Fibroblast of lung (primary cell): ENCODE measurements around the gene BCL6B. TPM values are rescaled to one million over a fixed set of nuclear protein-coding genes. Genes with fewer than 3 reads are reported as not detected.
"Not testable (repeated sequence)": the region's sequence is repeated elsewhere in the genome, so short reads cannot be mapped to it uniquely, and the experiment has no call there.

Experiments used
- DNase-seq, 2 donors: peaks; one replicate each; pipeline versions ENCODE4 v3.0.0 to v3.0.0-alpha.2; 2010; ENCODE audit warnings: low read depth in 2 of 2
- H2AFZ ChIP-seq: 2 replicates; pipeline ENCODE4 v1.5.1; 2012; ENCODE audit warnings: low read length, control low read depth, inconsistent platforms
- H3K27ac ChIP-seq: 2 replicates; pipeline ENCODE4 v1.5.1; 2011; ENCODE audit warnings: low read length, control low read depth; ENCODE audit not compliant: insufficient read depth
- H3K27me3 ChIP-seq: 2 replicates; pipeline ENCODE4 v1.5.1; 2011; ENCODE audit warnings: mild to moderate bottlenecking, low read length; ENCODE audit not compliant: control insufficient read depth, insufficient read depth
- H3K36me3 ChIP-seq: 2 replicates; pipeline ENCODE4 v1.5.1; 2011; ENCODE audit warnings: low read length; ENCODE audit not compliant: control insufficient read depth, insufficient read depth
- H3K4me1 ChIP-seq: 2 replicates; pipeline ENCODE4 v1.5.1; 2011; ENCODE audit warnings: low read length; ENCODE audit not compliant: control insufficient read depth, insufficient read depth; ENCODE audit errors: extremely low read depth
- H3K4me2 ChIP-seq: 2 replicates; pipeline ENCODE4 v1.5.1; 2011; ENCODE audit warnings: low read length, control low read depth; ENCODE audit not compliant: insufficient read depth; ENCODE audit errors: extremely low read depth
- H3K4me3 ChIP-seq, 4 experiments: fragments of 200-600 bp in 1 of 4; sonication (generic) in 1 of 4; replicated peaks in 1 of 4; 2 replicates each; pipeline ENCODE4 v1.5.1; 2011 to 2016; ENCODE audit warnings: low read length in 4 of 4, low read depth in 3 of 4, mild to moderate bottlenecking in 3 of 4, control low read depth in 2 of 4, inconsistent platforms in 1 of 4, mixed read lengths in 1 of 4; ENCODE audit not compliant: insufficient read depth in 1 of 4; ENCODE audit errors: control extremely low read depth in 1 of 4
- H3K79me2 ChIP-seq: 2 replicates; pipeline ENCODE4 v1.5.1; 2012; ENCODE audit warnings: mild to moderate bottlenecking, low read length, inconsistent platforms; ENCODE audit not compliant: control insufficient read depth, insufficient read depth
- H3K9ac ChIP-seq: 2 replicates; pipeline ENCODE4 v1.5.1; 2011; ENCODE audit warnings: mild to moderate bottlenecking, low read length, control low read depth; ENCODE audit not compliant: insufficient read depth
- H3K9me3 ChIP-seq: 2 replicates; pipeline ENCODE4 v1.5.1; 2012; ENCODE audit warnings: low read depth, low read length; ENCODE audit not compliant: control insufficient read depth, insufficient read depth
- H4K20me1 ChIP-seq: 2 replicates; pipeline ENCODE4 v1.5.1; 2011; ENCODE audit warnings: low read length; ENCODE audit not compliant: control insufficient read depth, insufficient read depth; ENCODE audit errors: extremely low read depth
- EZH2 ChIP-seq: IDR thresholded peaks from 2 replicates; pipeline ENCODE4 v1.5.1; 2012; ENCODE audit warnings: low read length, control low read depth, mild to moderate bottlenecking; ENCODE audit errors: missing control alignments
- polyA plus RNA-seq, 2 donors: library from polyadenylated mRNA; depleted of rRNA in 1 of 2; stranded (reverse) in 1 of 2; unstranded in 1 of 2; fragments of >200 nt; gene quantifications; 2 replicates each; pipeline ENCODE4 v1.2.1, GENCODE V29; 2011 to 2012; ENCODE audit warnings: missing spikeins in 1 of 2
- total RNA-seq: library from RNA; depleted of rRNA; stranded (reverse); fragments of >200 nt; gene quantifications from 2 replicates; pipeline ENCODE4 v1.2.1, GENCODE V29; 2014
- TF ChIP-seq, protein P1 (sequence below), 2 donors: IDR thresholded peaks in 1 of 2; conservative IDR thresholded peaks in 1 of 2; 1 replicate in 1 of 2; 2 replicates in 1 of 2; pipeline ENCODE4 v1.5.1; 2011 to 2012; ENCODE audit warnings: low read length in 2 of 2, control low read depth in 1 of 2, inconsistent platforms in 1 of 2, low read depth in 1 of 2, mild to moderate bottlenecking in 1 of 2

The BCL6B gene
- total and polyA plus RNA-seq, 2 donors (not counting 1 experiment from before 2014, with no cell fraction given): 0.02 to 0.50 TPM

GRCh38 chr17:7046127-7046724, 23.4 kb downstream of the BCL6B start:
- Histone ChIP-seq H3K9ac (no peak overlapping the region), H3K79me2 (no peaks in the 10 kb centered on the region), H3K27me3 (peaks cover 18% of the 10 kb centered on the region), H3K27ac (no peak overlapping the region), H3K4me1 (peaks cover 3% of the 10 kb centered on the region), H3K4me2 (peak overlapping the region; percentile 0), H4K20me1 (no peaks in the 10 kb centered on the region), H3K36me3 (no peaks in the 10 kb centered on the region), H3K9me3 (no peaks in the 10 kb centered on the region), H2AFZ (peak overlapping the region; percentile 22), H3K4me3 (no peak overlapping the region)
- no peak for DNase-seq
- TF ChIP-seq EZH2: no peak
- TF ChIP-seq, protein P1, sequence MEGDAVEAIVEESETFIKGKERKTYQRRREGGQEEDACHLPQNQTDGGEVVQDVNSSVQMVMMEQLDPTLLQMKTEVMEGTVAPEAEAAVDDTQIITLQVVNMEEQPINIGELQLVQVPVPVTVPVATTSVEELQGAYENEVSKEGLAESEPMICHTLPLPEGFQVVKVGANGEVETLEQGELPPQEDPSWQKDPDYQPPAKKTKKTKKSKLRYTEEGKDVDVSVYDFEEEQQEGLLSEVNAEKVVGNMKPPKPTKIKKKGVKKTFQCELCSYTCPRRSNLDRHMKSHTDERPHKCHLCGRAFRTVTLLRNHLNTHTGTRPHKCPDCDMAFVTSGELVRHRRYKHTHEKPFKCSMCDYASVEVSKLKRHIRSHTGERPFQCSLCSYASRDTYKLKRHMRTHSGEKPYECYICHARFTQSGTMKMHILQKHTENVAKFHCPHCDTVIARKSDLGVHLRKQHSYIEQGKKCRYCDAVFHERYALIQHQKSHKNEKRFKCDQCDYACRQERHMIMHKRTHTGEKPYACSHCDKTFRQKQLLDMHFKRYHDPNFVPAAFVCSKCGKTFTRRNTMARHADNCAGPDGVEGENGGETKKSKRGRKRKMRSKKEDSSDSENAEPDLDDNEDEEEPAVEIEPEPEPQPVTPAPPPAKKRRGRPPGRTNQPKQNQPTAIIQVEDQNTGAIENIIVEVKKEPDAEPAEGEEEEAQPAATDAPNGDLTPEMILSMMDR (conservative IDR thresholded peaks at IDR 0.05 in 1 of 2, IDR thresholded peaks at IDR 0.05 in 1 of 2; ENCODE audit: low read depth in 1 of 2, low read length in 2 of 2): no peak

- H3K9me3 ChIP-seq: not testable (repeated sequence)
Observed at GRCh38 chr17:7046725-7047397, 24.0 kb downstream of the BCL6B start.

DNA sequence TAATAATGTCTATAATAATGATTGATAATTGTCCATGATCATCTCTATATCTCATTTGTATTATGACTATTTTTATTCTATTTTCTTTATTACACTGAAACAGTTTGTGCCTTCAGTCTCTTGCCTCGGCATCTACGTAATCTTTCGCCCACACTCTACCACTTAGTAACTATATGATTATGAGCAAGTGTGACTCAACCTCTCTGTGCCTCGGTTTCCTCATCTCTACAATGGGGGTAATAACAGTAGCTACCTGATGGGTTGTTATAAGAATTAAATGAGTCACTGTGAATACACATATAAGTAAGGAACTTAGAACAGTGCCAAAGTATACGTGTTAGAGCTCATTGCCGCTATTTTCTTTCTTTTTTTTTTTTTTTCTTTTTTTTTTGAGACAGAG, 24.7 kb downstream of the BCL6B start:
- H3K79me2 ChIP-seq: no peaks in the 10 kb centered on the region
- H3K27me3 ChIP-seq: peaks cover 15% of the 10 kb centered on the region
- TF ChIP-seq, protein P1 (conservative IDR thresholded peaks at IDR 0.05 in 1 of 2, IDR thresholded peaks at IDR 0.05 in 1 of 2; ENCODE audit: low read depth in 1 of 2, low read length in 2 of 2): no peak
- TF ChIP-seq EZH2: no peak
- H4K20me1 ChIP-seq: no peaks in the 10 kb centered on the region
- H3K36me3 ChIP-seq: no peaks in the 10 kb centered on the region
- H3K4me3 ChIP-seq: no peak overlapping the region
- H3K9ac ChIP-seq: no peak overlapping the region
- no peaks in the 10 kb centered on the region for H3K9me3 ChIP-seq
- H3K27ac ChIP-seq: no peak overlapping the region
- H3K4me1 ChIP-seq: peaks cover 3% of the 10 kb centered on the region
- no peak overlapping the region for H2AFZ ChIP-seq
- no peak overlapping the region for H3K4me2 ChIP-seq
- DNase-seq: no peak

More at GRCh38 chr17:7046725-7047397, 24.0 kb downstream of the BCL6B start:
- H3K4me3 ChIP-seq: peak overlapping the region in 2 of 4 experiments; percentile 2 to 31
- H4K20me1 ChIP-seq, H3K36me3 ChIP-seq, H3K4me1 ChIP-seq, H3K9ac ChIP-seq, H3K27ac ChIP-seq, H3K79me2 ChIP-seq, DNase-seq: not testable (repeated sequence)
- peaks cover 18% of the 10 kb centered on the region for H3K27me3 ChIP-seq
- peak overlapping the region; percentile 0 for H3K4me2 ChIP-seq
- peak overlapping the region; percentile 22 for H2AFZ ChIP-seq
